K562 (cell line): ENCODE data around the gene CHD2. TPM values are rescaled to one million over a fixed set of nuclear protein-coding genes. Genes with fewer than 3 reads are reported as not detected.

Experiments used
- ATAC-seq: fragments of 200-7000 bp; cut with Tn5 transposase; 3 replicates; pipeline ENCODE4 v1.9.1; 2020; ENCODE audit warnings: moderate library complexity
- BruUV-seq: library from RNA; stranded (reverse); fragments of 400-500 nt; replicated peaks from 2 replicates; lab custom pipeline; 2021; lab: Mats Ljungman, UMichigan
- CTCF ChIA-PET: fragments of 300-600 bp; formaldehyde crosslinking; extraction: SDS; loops from one replicate; lab custom pipeline; 2021; ENCODE audit warnings: low intra/inter-chr PET ratio; lab: Yijun Ruan, JAX
- POLR2A ChIA-PET: fragments of 300-600, 350-650 bp; sonication (Branson Sonifier 250); formaldehyde crosslinking; extraction: SDS; loops from one replicate; lab custom pipeline; 2021; ENCODE audit warnings: antibody characterized with exemption, inconsistent platforms; lab: Yijun Ruan, JAX
- DNase-seq, 4 experiments: peaks; one replicate each; pipeline versions ENCODE4 v3.0.0 to v3.0.0-alpha.2; 2011 to 2018; ENCODE audit warnings: low spot score in 3 of 4, mixed read lengths in 3 of 4; ENCODE audit errors: extremely low read depth in 1 of 4
- FAIRE-seq: peaks from 2 replicates; lab custom pipeline; 2011; peaks lifted over from hg19 to GRCh38; lab: Jason Lieb, UNC
- H2AFZ ChIP-seq: 2 replicates; pipeline ENCODE4 v1.6.0; 2011; ENCODE audit warnings: low read depth, low read length, control low read depth, inconsistent platforms
- H3K27ac ChIP-seq: fragments of 200-600 bp; 3 replicates; pipeline ENCODE4 v1.8.0; 2011; ENCODE audit warnings: low read depth, mild to moderate bottlenecking, control low read depth, inconsistent platforms, low read length, moderate library complexity, mixed read lengths; ENCODE audit errors: extremely low read depth
- H3K27me3 ChIP-seq, 2 experiments: fragments of 300-600 bp in 1 of 2; 2 replicates in 1 of 2; 3 replicates in 1 of 2; pipeline versions ENCODE4 v1.6.0 to v1.8.0; 2011; ENCODE audit warnings: inconsistent platforms in 2 of 2, low read length in 2 of 2, mild to moderate bottlenecking in 1 of 2, mixed read lengths in 1 of 2, moderate library complexity in 1 of 2; ENCODE audit not compliant: control insufficient read depth in 2 of 2, insufficient read depth in 2 of 2
- H3K36me3 ChIP-seq: fragments of 300-600 bp; 3 replicates; pipeline ENCODE4 v1.8.0; 2011; ENCODE audit warnings: mild to moderate bottlenecking, low read length, inconsistent platforms; ENCODE audit not compliant: control insufficient read depth, insufficient read depth
- H3K4me1 ChIP-seq, 2 experiments: fragments of 200-600 bp in 1 of 2; replicated peaks in 1 of 2; 2 replicates in 1 of 2; 3 replicates in 1 of 2; pipeline versions ENCODE4 v1.5.1 to v1.8.0; 2011; ENCODE audit warnings: inconsistent platforms in 2 of 2, low read length in 2 of 2, mild to moderate bottlenecking in 1 of 2, mixed read lengths in 1 of 2, moderate library complexity in 1 of 2; ENCODE audit not compliant: control insufficient read depth in 2 of 2, insufficient read depth in 2 of 2
- H3K4me2 ChIP-seq: 2 replicates; pipeline ENCODE4 v1.6.1; 2011; ENCODE audit warnings: low read length, control low read depth, inconsistent platforms, mixed read lengths; ENCODE audit not compliant: insufficient read depth
- H3K4me3 ChIP-seq: fragments of 200-600 bp; sonication (generic), shearing (Covaris generic); 2 replicates; pipeline ENCODE4 v1.5.1; 2016; ENCODE audit warnings: control low read depth, inconsistent platforms
- H3K79me2 ChIP-seq: fragments of 200-600 bp; 3 replicates; pipeline ENCODE4 v1.8.0; 2011; ENCODE audit warnings: low read length, inconsistent platforms; ENCODE audit not compliant: control insufficient read depth, insufficient read depth
- H3K9ac ChIP-seq, 2 experiments: 2 replicates each; pipeline versions ENCODE4 v1.6.0 to v1.6.1; 2011; ENCODE audit warnings: low read depth in 2 of 2, low read length in 2 of 2, control low read depth in 1 of 2, inconsistent platforms in 1 of 2, mild to moderate bottlenecking in 1 of 2, mixed read lengths in 1 of 2; ENCODE audit not compliant: insufficient read depth in 1 of 2
- H3K9me1 ChIP-seq: one replicate; pipeline ENCODE4 v1.6.0; 2011; ENCODE audit warnings: inconsistent platforms, mild to moderate bottlenecking, low read length, moderate library complexity; ENCODE audit not compliant: control insufficient read depth, insufficient read depth
- H3K9me3 ChIP-seq: replicated peaks from 2 replicates; pipeline ENCODE4 v1.5.1; 2011; ENCODE audit warnings: low read depth, low read length, inconsistent platforms; ENCODE audit not compliant: control insufficient read depth, insufficient read depth
- H4K20me1 ChIP-seq: replicated peaks from 2 replicates; pipeline ENCODE4 v1.6.1; 2011; ENCODE audit warnings: low read length, inconsistent platforms, mixed read lengths; ENCODE audit not compliant: control insufficient read depth, insufficient read depth
- BRD9 ChIP-seq: fragments of 450-650 bp; IDR thresholded peaks from 2 replicates; pipeline ENCODE4 v1.6.1; 2018; ENCODE audit warnings: low read depth; ENCODE audit not compliant: partially characterized antibody
- CHAMP1 ChIP-seq: fragments of 450-650 bp; IDR thresholded peaks from 2 replicates; pipeline ENCODE4 v1.6.1; 2016; ENCODE audit warnings: mild to moderate bottlenecking
- E2F3 ChIP-seq: fragments of 250-450 bp; sonication (Bioruptor Pico); IDR thresholded peaks from 2 replicates; pipeline ENCODE4 v1.4.0; 2020; ENCODE audit warnings: mild to moderate bottlenecking
- E2F8 ChIP-seq: fragments of 450-650 bp; IDR thresholded peaks from 2 replicates; pipeline ENCODE4 v1.7.1; 2018; ENCODE audit warnings: mild to moderate bottlenecking, low read depth; ENCODE audit not compliant: partially characterized antibody
- IFI16 ChIP-seq: fragments of 250-450 bp; sonication (Bioruptor Pico); IDR thresholded peaks from 2 replicates; pipeline ENCODE4 v2.1.2; 2022; ENCODE audit warnings: mild to moderate bottlenecking, inconsistent platforms
- ILF3 ChIP-seq: fragments of 450-650 bp; IDR thresholded peaks from 2 replicates; pipeline ENCODE4 v1.6.1; 2018; ENCODE audit warnings: antibody characterized with exemption, mild to moderate bottlenecking, moderate library complexity, borderline replicate concordance
- NUFIP1 ChIP-seq: fragments of 450-650 bp; IDR thresholded peaks from 2 replicates; pipeline ENCODE4 v1.6.1; 2018; ENCODE audit not compliant: partially characterized antibody
- PTBP1 ChIP-seq: fragments of 200-400 bp; formaldehyde crosslinking; IDR thresholded peaks from 2 replicates; pipeline ENCODE4 v1.6.1; 2017; ENCODE audit warnings: low read depth, low read length
- RBM34 ChIP-seq: fragments of 200-400 bp; formaldehyde crosslinking; IDR thresholded peaks from 2 replicates; pipeline ENCODE4 v1.6.1; 2018; ENCODE audit warnings: low read length, borderline replicate concordance; ENCODE audit not compliant: insufficient read depth
- SRSF1 ChIP-seq: fragments of 200-400 bp; formaldehyde crosslinking; IDR thresholded peaks from 2 replicates; pipeline ENCODE4 v1.6.1; 2017; ENCODE audit warnings: mild to moderate bottlenecking, low read depth, low read length, moderate library complexity
- ZC3H4 ChIP-seq: sonication (generic); formaldehyde crosslinking; IDR thresholded peaks from 2 replicates; pipeline ENCODE4 v1.9.0; 2021; ENCODE audit warnings: missing genetic modification reagents, borderline replicate concordance
- ZNF431 ChIP-seq: sonication (generic); formaldehyde crosslinking; IDR thresholded peaks from 2 replicates; pipeline ENCODE4 v1.8.0; 2022; ENCODE audit warnings: mild to moderate bottlenecking, missing genetic modification reagents
- WGBS: fragments of 100-300 bp; shearing (Covaris generic); methylation state at CpG from one replicate; pipeline ENCODE4 v1.1.6; 2016; ENCODE audit warnings: low coverage, mixed read lengths; ENCODE audit not compliant: insufficient coverage; ENCODE audit errors: missing lambda C conversion rate; 5-methylcytosine and 5-hydroxymethylcytosine counted together
- in situ Hi-C: fragments of 300-500 bp; cut with MboI; formaldehyde crosslinking; loops from 4 replicates; pipeline ENCODE4 v1.15.0; 2018; ENCODE audit warnings: inconsistent platforms, mixed read lengths
- intact Hi-C: fragments of 100-400 bp; cut with micrococcal nuclease; formaldehyde crosslinking; loops from 2 replicates; pipeline ENCODE4 v1.14.2; 2022
- polyA plus RNA-seq, 8 experiments: library from polyadenylated mRNA; depleted of rRNA in 4 of 8; stranded (reverse) in 5 of 8; unstranded in 3 of 8; fragments of >200 nt; fragmentation: Nextera tagmentation in 2 of 8; fragmentation: Illumina TruSeq in 1 of 8; extraction: Ambion mirVana in 2 of 8; extraction: Trizol in 1 of 8; gene quantifications; 2 replicates each; pipeline versions ENCODE4 v1.2.1 to v1.2.3, GENCODE V29; 2011 to 2014; ENCODE audit warnings: inconsistent platforms in 1 of 8, missing spikeins in 1 of 8
- total RNA-seq, 7 experiments: library from RNA; depleted of rRNA in 6 of 7; stranded (reverse); fragments of >200 nt in 6 of 7; fragmentation: Illumina TruSeq in 2 of 7; extraction: Trizol in 2 of 7; gene quantifications; 2 replicates each; pipeline versions ENCODE4 v1.2.1 to v1.2.3, GENCODE V29; 2011 to 2021; ENCODE audit warnings: low replicate concordance in 1 of 7

Gene CHD2
- total and polyA plus RNA-seq, 9 of the 15 experiments (the other 6 are each of a cell fraction or from before 2014, with no cell fraction given) = 38.9 to 70.8 (median 56.2) TPM

DNA sequence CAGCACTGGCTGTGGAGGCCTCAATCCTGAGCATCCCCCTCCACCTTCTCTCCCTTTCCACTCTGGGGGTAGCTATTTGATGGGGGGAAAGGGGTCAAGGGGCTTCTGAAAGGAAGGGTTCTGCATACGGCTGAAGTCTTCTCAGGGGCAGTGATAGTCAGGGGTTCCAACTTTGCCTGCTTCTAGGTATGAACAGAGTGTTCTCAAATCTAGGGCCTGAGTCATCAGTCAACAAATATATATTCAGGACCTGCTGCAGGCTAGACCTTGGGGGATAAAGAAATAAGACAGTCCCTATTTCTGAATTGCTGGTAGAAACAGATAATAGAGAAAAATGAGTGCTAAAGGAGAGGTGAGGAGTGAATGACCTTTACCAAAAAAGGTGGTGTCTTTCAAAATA is 176.1 kb downstream of the CHD2 start:
- intact Hi-C loops = no loop called here
- H2AFZ ChIP-seq = no peak overlapping the region
- peaks cover 5% of the 10 kb centered on the region; the same call in 1 of the 2 replicates for H4K20me1 ChIP-seq
- H3K9me1 ChIP-seq = no peaks in the 10 kb centered on the region
- no peaks in the 10 kb centered on the region for H3K9me3 ChIP-seq
- WGBS = 0% methylated on average over 1 of the region's 1 CpG
- in situ Hi-C loops = no loop called here
- H3K36me3 ChIP-seq = no peaks in the 10 kb centered on the region
- FAIRE-seq = no peak
- POLR2A ChIA-PET = interaction anchor here (0.9 kb wide), 1 partner anchor 29 kb away, joined by 3 read pairs; no protein-coding TSS in a partner anchor
- no peak for ATAC-seq
- H3K79me2 ChIP-seq = no peaks in the 10 kb centered on the region
- TF ChIP-seq ZC3H4 (CRISPR knock-in tag) (no peak), BRD9 (no peak), E2F8 (no peak), ZNF431 (CRISPR knock-in tag) (no peak), SRSF1 (no peak), RBM34 (no peak), PTBP1 (no peak), NUFIP1 (no peak), E2F3 (CRISPR knock-in tag) (no peak), CHAMP1 (no peak), IFI16 (CRISPR knock-in tag) (no peak), ILF3 (no peak)
- TF ChIP-seq, all 486 proteins: peak for 0
- H3K27me3 ChIP-seq = peaks cover 63 to 68% of the 10 kb centered on the region in 2 experiments
- CTCF ChIA-PET = no interaction called here
- no TSS peak for BruUV-seq
- no peak overlapping the region for H3K27ac ChIP-seq
- no peak overlapping the region for H3K4me2 ChIP-seq
- H3K4me1 ChIP-seq = peaks cover 0 to 18% of the 10 kb centered on the region in 2 experiments; a peak in 2 of 5 replicates
- H3K9ac ChIP-seq = no peak overlapping the region
- H3K4me3 ChIP-seq = no peak overlapping the region
- DNase-seq = no peak
